Esophagus squamous epithelium (tissue), 5 donors: ENCODE results near the gene NR1H3. TPM values are rescaled to one million over a fixed set of nuclear protein-coding genes. Genes with fewer than 3 reads are reported as not detected.
A peak's percentile ranks its signal among the peaks of the same experiment; 100 is the strongest.

Experiments used
- DNase-seq: peaks from one replicate; lab custom pipeline; 2025; lab: John Stamatoyannopoulos, UW
- H3K27ac ChIP-seq, 4 donors: fragments of 200-600 bp; sonication (generic); one replicate each; pipeline ENCODE4 v1.5.1; 2016 to 2019; ENCODE audit warnings: mild to moderate bottlenecking in 1 of 4
- H3K27me3 ChIP-seq, 4 donors: fragments of 200-600 bp; sonication (generic); 1 replicate in 3 of 4; 2 replicates in 1 of 4; pipeline versions ENCODE4 v1.5.1 to v1.6.0; 2017 to 2021; ENCODE audit warnings: antibody characterized with exemption in 1 of 4
- H3K36me3 ChIP-seq, 3 donors: fragments of 200-600 bp; sonication (generic); one replicate each; pipeline ENCODE4 v1.5.1; 2016 to 2019
- H3K4me1 ChIP-seq, 3 donors: fragments of 200-600 bp; sonication (generic); one replicate each; pipeline ENCODE4 v1.5.1; 2017 to 2019
- H3K4me3 ChIP-seq, 4 donors: fragments of 200-600 bp; sonication (generic); 1 replicate in 3 of 4; 2 replicates in 1 of 4; pipeline ENCODE4 v1.5.1; 2016 to 2019; ENCODE audit warnings: mild to moderate bottlenecking in 2 of 4, moderate library complexity in 1 of 4
- H3K9me3 ChIP-seq, 3 donors: fragments of 200-600 bp; sonication (generic); one replicate each; pipeline ENCODE4 v1.5.1; 2016 to 2019
- CTCF ChIP-seq, 6 experiments: fragments of 450-650 bp in 4 of 6; fragments of 200-600 bp in 2 of 6; sonication (generic) in 2 of 6; IDR thresholded peaks; one replicate each; pipeline ENCODE4 v1.5.1; 2016 to 2019; ENCODE audit warnings: antibody characterized with exemption in 6 of 6, mild to moderate bottlenecking in 4 of 6, moderate library complexity in 4 of 6
- POLR2A ChIP-seq, 4 donors: fragments of 450-650 bp; IDR thresholded peaks; one replicate each; pipeline ENCODE4 v1.6.1; 2017; ENCODE audit warnings: antibody characterized with exemption in 4 of 4, mild to moderate bottlenecking in 4 of 4, moderate library complexity in 3 of 4
- WGBS, 2 donors: methylation state at CpG; one replicate each; pipeline ENCODE4 v1.1.5; 2018; 5-methylcytosine and 5-hydroxymethylcytosine counted together
- intact Hi-C: fragments of 100-400 bp; cut with DNase I; formaldehyde crosslinking; loops from one replicate; pipeline ENCODE4 v1.15.0; 2022
- total RNA-seq, 4 donors: library from RNA; depleted of rRNA; stranded (reverse); fragments of >200 nt; gene quantifications; one replicate each; pipeline ENCODE4 v1.1.0, GENCODE V29; 2016
- donor health status: DM: yes; HTN: yes; CAD: no.

Gene NR1H3
- total RNA-seq, 4 donors from 2014 or later = 2.4 to 24.8 (median 12.5) TPM

- no peak for DNase-seq
- no peaks in the 10 kb centered on the region for H3K9me3 ChIP-seq
- peak overlapping the region in 1 of 4 donors; percentile 19 for H3K4me3 ChIP-seq
- peak overlapping the region; percentile 44 to 85 (median 72) for H3K27ac ChIP-seq
- no peaks in the 10 kb centered on the region for H3K27me3 ChIP-seq
- TF ChIP-seq POLR2A (IDR thresholded peaks at IDR 0.05) (no peak), CTCF (IDR thresholded peaks at IDR 0.05) (no peak)
- peaks cover 29 to 67% (median 43%) of the 10 kb centered on the region in 3 donors for H3K4me1 ChIP-seq
- no peaks in the 10 kb centered on the region for H3K36me3 ChIP-seq
- intact Hi-C loops = no loop called here
- WGBS, 2 donors = 61 to 73% methylated on average over 3 of the region's 3 CpGs
Measured at GRCh38 chr11:47254386-47254785, 3.4 kb upstream of the NR1H3 start.

- intact Hi-C loops = loop anchor here (5.0 kb wide), 1 partner anchor 79 kb away; the partner anchor contains the start of gene ARFGAP2
- TF ChIP-seq POLR2A (IDR thresholded peaks at IDR 0.05) (no peak), CTCF (IDR thresholded peaks at IDR 0.05) (no peak)
Measured at GRCh38 chr11:47256374-47256773, 1.4 kb upstream of the NR1H3 start.

GRCh38 chr11:47257177-47257516 is 649 bp upstream of the NR1H3 start:
- DNase-seq = no peak
- Histone ChIP-seq H3K36me3 (peaks cover 0 to 13% (median 0%) of the 10 kb centered on the region in 3 donors), H3K9me3 (no peaks in the 10 kb centered on the region), H3K27me3 (no peaks in the 10 kb centered on the region), H3K4me1 (peaks cover 28 to 67% (median 41%) of the 10 kb centered on the region in 3 donors), H3K4me3 (peak overlapping the region in 3 of 4 donors; percentile 30 to 54 (median 36)), H3K27ac (peak overlapping the region; percentile 51 to 83 (median 71))
- 40 to 46% methylated on average over 2 of the region's 2 CpGs for whole genome bisulfite sequencing, 2 donors
- intact Hi-C loops = loop anchor here (5.0 kb wide), 1 partner anchor 80 kb away; the partner anchor contains the start of gene ARFGAP2
- no peak for TF ChIP-seq CTCF (IDR thresholded peaks at IDR 0.05)

More at GRCh38 chr11:47256374-47256773, 1.4 kb upstream of the NR1H3 start:
- Histone ChIP-seq H3K4me3 (no peak overlapping the region), H3K27ac (peak overlapping the region in 1 of 4 donors; percentile 82), H3K4me1 (peaks cover 28 to 67% (median 41%) of the 10 kb centered on the region in 3 donors), H3K9me3 (no peaks in the 10 kb centered on the region), H3K27me3 (no peaks in the 10 kb centered on the region), H3K36me3 (peaks cover 0 to 6% (median 0%) of the 10 kb centered on the region in 3 donors)
- WGBS, 2 donors = 85 to 89% methylated on average over 6 of the region's 6 CpGs
- no peak for DNase-seq

- intact Hi-C loops = loop anchor here (5.0 kb wide), 1 partner anchor 81 kb away; the partner anchor contains the start of gene ARFGAP2
- peak overlapping the region in 3 of 4 donors; percentile 30 to 54 (median 36) for H3K4me3 ChIP-seq
- peak overlapping the region; percentile 51 to 83 (median 71) for H3K27ac ChIP-seq
- WGBS, 2 donors = 68 to 74% methylated on average over 10 to 11 of the region's 11 CpGs
- no peaks in the 10 kb centered on the region for H3K27me3 ChIP-seq
- TF ChIP-seq POLR2A (IDR thresholded peaks at IDR 0.05) (no peak), CTCF (IDR thresholded peaks at IDR 0.05) (no peak)
- H3K4me1 ChIP-seq = peaks cover 28 to 66% (median 41%) of the 10 kb centered on the region in 3 donors
- H3K36me3 ChIP-seq = peaks cover 0 to 20% (median 0%) of the 10 kb centered on the region in 3 donors
- DNase-seq = no peak
- no peaks in the 10 kb centered on the region for H3K9me3 ChIP-seq
Measured at GRCh38 chr11:47258317-47258902, 614 bp downstream of the NR1H3 start.
